ENCODE results near the gene PAX5.

Gene PAX5

GRCh38 chr9:36834736-36835135, 199.3 kb downstream of the PAX5 start:
- DNase-seq (ENCODE audit: low read depth) = no peak

GRCh38 chr9:36833954-36834353, 200.1 kb downstream of the PAX5 start:
- no peak for DNase-seq (ENCODE audit: low read depth)

- DNase-seq (ENCODE audit: low read depth) = no peak
Measured at GRCh38 chr9:36832164-36832795, 201.8 kb downstream of the PAX5 start.

GRCh38 chr9:36831381-36832161, 202.5 kb downstream of the PAX5 start:
- DNase-seq (ENCODE audit: low read depth) = no peak

- no peak for DNase-seq (ENCODE audit: low read depth)
Measured at GRCh38 chr9:36828611-36829013, 205.5 kb downstream of the PAX5 start.

- DNase-seq (ENCODE audit: low read depth) = no peak
Measured at GRCh38 chr9:36827593-36827992, 206.5 kb downstream of the PAX5 start.

GRCh38 chr9:36826581-36826980, 207.5 kb downstream of the PAX5 start:
- no peak for DNase-seq (ENCODE audit: low read depth)

- DNase-seq (ENCODE audit: low read depth) = no peak
Measured at GRCh38 chr9:36825179-36825578, 208.9 kb downstream of the PAX5 start.

- no peak for DNase-seq (ENCODE audit: low read depth)
Measured at GRCh38 chr9:36823934-36824333, 210.1 kb downstream of the PAX5 start.

GRCh38 chr9:36823466-36823865, 210.6 kb downstream of the PAX5 start:
- no peak for DNase-seq (ENCODE audit: low read depth)

- DNase-seq (ENCODE audit: low read depth) = no peak
Measured at GRCh38 chr9:36822201-36822600, 211.9 kb downstream of the PAX5 start.

GRCh38 chr9:36820392-36820861, 213.6 kb downstream of the PAX5 start:
- DNase-seq (ENCODE audit: low read depth) = no peak

GRCh38 chr9:36818965-36819870, 214.8 kb downstream of the PAX5 start:
- no peak for DNase-seq (ENCODE audit: low read depth)

GRCh38 chr9:36818242-36818938, 215.7 kb downstream of the PAX5 start:
- DNase-seq (ENCODE audit: low read depth) = no peak

- DNase-seq (ENCODE audit: low read depth) = no peak
Measured at GRCh38 chr9:36817160-36817834, 216.8 kb downstream of the PAX5 start.

- DNase-seq (ENCODE audit: low read depth) = no peak
Measured at GRCh38 chr9:36816371-36816770, 217.7 kb downstream of the PAX5 start.

- no peak for DNase-seq (ENCODE audit: low read depth)
Measured at GRCh38 chr9:36815566-36816348, 218.3 kb downstream of the PAX5 start.

GRCh38 chr9:36815023-36815422, 219.0 kb downstream of the PAX5 start:
- no peak for DNase-seq (ENCODE audit: low read depth)

GRCh38 chr9:36813154-36813553, 220.9 kb downstream of the PAX5 start:
- no peak for DNase-seq (ENCODE audit: low read depth)

GRCh38 chr9:36812556-36812955, 221.5 kb downstream of the PAX5 start:
- no peak for DNase-seq (ENCODE audit: low read depth)

GRCh38 chr9:36808251-36808650, 225.8 kb downstream of the PAX5 start:
- no peak for DNase-seq (ENCODE audit: low read depth)
